GM23248 (cell line): ENCODE measurements around the gene GPR173.

Source experiments
- EZH2 ChIP-seq: fragments of 200-600 bp; sonication (generic); IDR thresholded peaks from 2 replicates; pipeline ENCODE4 v1.6.1; 2018; ENCODE audit warnings: antibody characterized with exemption, mild to moderate bottlenecking; ENCODE audit not compliant: insufficient read depth, poor library complexity, severe bottlenecking
- EZH2phosphoT487 ChIP-seq: fragments of 200-600 bp; sonication (generic); IDR thresholded peaks from 2 replicates; pipeline ENCODE4 v1.6.1; 2018; ENCODE audit warnings: antibody characterized with exemption, moderate library complexity, mild to moderate bottlenecking, low read depth; ENCODE audit not compliant: insufficient read depth

- TF ChIP-seq EZH2 (no peak), EZH2phosphoT487 (no peak)
Observed at GRCh38 chrX:53003111-53003510, 45.5 kb upstream of the GPR173 start.
